GM13977 (cell line): ENCODE data around the gene SH3GL2.

Experiments
- DNase-seq: peaks from one replicate; pipeline ENCODE4 v3.0.0; 2012; ENCODE audit warnings: low spot score
- CTCF ChIP-seq: IDR thresholded peaks from 2 replicates; pipeline ENCODE4 v1.5.1; 2012; ENCODE audit warnings: mild to moderate bottlenecking, control low read depth; ENCODE audit not compliant: insufficient read depth; ENCODE audit errors: extremely low read depth, missing control alignments
- in situ Hi-C: fragments of 300-500 bp; cut with MboI; formaldehyde crosslinking; loops from one replicate; pipeline ENCODE4 v1.12.0; 2022; ENCODE audit warnings: low sequenced_read_pairs, low pct_unique_long_range_greater_than_20kb, mixed read lengths, inconsistent platforms; ENCODE audit not compliant: unreplicated experiment

SH3GL2 gene

DNA sequence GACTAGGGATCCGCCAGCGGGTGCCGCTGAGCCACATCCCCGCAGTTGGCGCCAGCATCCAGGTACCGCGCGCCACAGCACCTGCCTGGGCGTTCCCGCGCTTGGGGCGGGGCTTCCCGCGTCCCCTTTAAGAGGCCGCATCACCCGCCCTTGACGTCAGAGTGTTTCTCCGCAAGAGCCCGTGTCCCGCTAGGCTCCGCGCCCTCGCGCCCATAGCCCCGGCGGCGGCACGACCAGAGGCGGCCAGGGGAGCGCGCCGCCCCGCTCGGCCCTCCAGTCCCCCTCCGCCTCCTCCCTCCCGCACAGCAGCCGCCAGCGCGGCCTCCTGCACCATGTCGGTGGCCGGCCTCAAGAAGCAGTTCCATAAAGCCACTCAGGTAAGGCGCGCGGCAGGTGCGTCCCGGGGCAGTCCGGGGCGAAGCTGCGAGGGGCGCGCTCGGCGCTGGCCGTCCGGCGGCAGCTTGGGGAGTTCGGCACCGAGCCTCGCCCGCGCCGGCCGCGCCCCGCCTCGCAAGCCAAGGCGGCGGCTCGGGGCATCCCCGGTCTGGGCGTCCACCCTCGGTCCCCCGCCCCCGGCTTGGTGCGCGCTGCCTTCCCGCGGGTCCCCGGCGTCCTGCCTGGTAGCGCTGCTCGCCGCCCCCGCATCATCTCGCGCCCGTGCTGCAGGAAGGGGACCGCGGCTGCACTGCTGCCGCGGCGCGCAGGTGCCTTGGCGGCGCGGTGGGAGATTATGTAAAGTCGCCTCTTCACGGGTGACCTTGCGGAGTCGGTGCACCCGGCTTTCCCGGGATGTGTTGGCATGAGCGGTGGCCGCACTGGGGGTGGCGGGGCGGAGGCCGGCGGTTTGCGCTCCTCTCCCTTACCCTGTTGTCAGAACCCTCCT, at the start of gene SH3GL2:
Gene SH3GL2, plus strand, starts transcription at position 156 of the 883 bp plus-strand sequence.
- DNase-seq: peak; percentile 49
- TF ChIP-seq CTCF: no peak
- in situ Hi-C loops: no loop called here

- TF ChIP-seq CTCF: peak; percentile 69
- peak; percentile 59 for DNase-seq
- in situ Hi-C loops: loop anchor here (25.0 kb wide), 2 partner anchors 281 to 681 kb away; no protein-coding TSS in a partner anchor
Measured at GRCh38 chr9:17531642-17532254, 47.1 kb upstream of the SH3GL2 start.

GRCh38 chr9:17532461-17532860, 46.4 kb upstream of the SH3GL2 start:
- DNase-seq: no peak
- in situ Hi-C loops: loop anchor here (25.0 kb wide), 2 partner anchors 280 to 680 kb away; no protein-coding TSS in a partner anchor
- TF ChIP-seq CTCF: no peak

- DNase-seq: no peak
- TF ChIP-seq CTCF: no peak
- in situ Hi-C loops: loop anchor here (25.0 kb wide), 2 partner anchors 277 to 677 kb away; no protein-coding TSS in a partner anchor
Measured at GRCh38 chr9:17535176-17535575, 43.7 kb upstream of the SH3GL2 start.

GRCh38 chr9:17536027-17536426, 42.8 kb upstream of the SH3GL2 start:
- no peak for DNase-seq
- in situ Hi-C loops: loop anchor here (25.0 kb wide), 2 partner anchors 276 to 676 kb away; no protein-coding TSS in a partner anchor
- TF ChIP-seq CTCF: no peak

GRCh38 chr9:17551023-17551422, 27.8 kb upstream of the SH3GL2 start:
- no peak for DNase-seq
- in situ Hi-C loops: no loop called here
- TF ChIP-seq CTCF: no peak
